SK-N-SH (cell line): ENCODE measurements around the gene COMMD8.

Experiments used
- CHD2 ChIP-seq: fragments of 150-350 bp; IDR thresholded peaks from 2 replicates; pipeline ENCODE4 v1.6.1; 2018; ENCODE audit warnings: low read length; ENCODE audit not compliant: partially characterized antibody
- CTCF ChIP-seq: fragments of 200-600 bp; sonication (generic); IDR thresholded peaks from 2 replicates; pipeline ENCODE4 v1.6.1; 2017; ENCODE audit warnings: antibody characterized with exemption, mild to moderate bottlenecking, moderate library complexity
- EP300 ChIP-seq, 2 experiments: IDR thresholded peaks; 2 replicates each; pipeline versions ENCODE4 v1.4.0 to v1.6.1; 2012; ENCODE audit warnings: borderline replicate concordance in 1 of 2, low read depth in 1 of 2, low read length in 1 of 2
- FOXJ3 ChIP-seq: sonication (generic); formaldehyde crosslinking; IDR thresholded peaks from 2 replicates; pipeline ENCODE4 v1.5.1; 2020; ENCODE audit warnings: mild to moderate bottlenecking, missing genetic modification reagents
- FOXM1 ChIP-seq: IDR thresholded peaks from 2 replicates; pipeline ENCODE4 v1.4.0; 2012; ENCODE audit warnings: low read depth, mild to moderate bottlenecking
- MXI1 ChIP-seq: IDR thresholded peaks from 2 replicates; pipeline ENCODE4 v1.6.1; 2012; ENCODE audit warnings: mild to moderate bottlenecking, low read depth, low read length, improper control_type of control experiment
- POLR2AphosphoS5 ChIP-seq: IDR thresholded peaks from 2 replicates; pipeline ENCODE4 v1.6.1; 2012; ENCODE audit warnings: low read depth, low read length
- RAD21 ChIP-seq: IDR thresholded peaks from 2 replicates; pipeline ENCODE4 v1.6.1; 2012; ENCODE audit warnings: mild to moderate bottlenecking, low read length
- REST ChIP-seq: IDR thresholded peaks from 2 replicates; pipeline ENCODE4 v1.6.1; 2012; ENCODE audit warnings: mild to moderate bottlenecking, low read depth, low read length, moderate library complexity
- SMC3 ChIP-seq: IDR thresholded peaks from 2 replicates; pipeline ENCODE4 v1.6.1; 2012; ENCODE audit warnings: low read depth, low read length, improper control_type of control experiment
- TCF12 ChIP-seq: IDR thresholded peaks from 2 replicates; pipeline ENCODE4 v1.4.0; 2012

DNA sequence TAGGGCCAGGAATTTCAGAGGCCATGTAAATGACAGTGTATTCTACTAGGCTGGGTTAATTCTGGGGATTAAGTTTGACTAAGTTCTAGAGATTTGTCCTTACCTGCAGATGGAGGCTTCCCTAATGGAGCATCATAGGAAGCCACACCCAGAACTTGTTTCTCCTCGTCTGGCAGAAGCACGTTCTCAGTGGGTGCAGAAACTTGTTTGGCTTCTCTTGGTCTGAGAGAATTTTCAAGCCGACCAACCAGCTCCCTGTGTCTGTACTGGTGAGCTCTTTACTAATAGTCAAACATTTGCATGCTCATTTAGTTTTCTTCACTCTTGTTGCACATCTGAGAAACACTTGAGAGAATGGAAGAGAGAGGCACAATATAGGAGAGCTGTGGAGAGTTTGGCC is 20.7 kb upstream of the COMMD8 start:
- TF ChIP-seq CTCF (no peak), FOXM1 (no peak), TCF12 (no peak), REST (no peak), SMC3 (no peak), POLR2AphosphoS5 (no peak), MXI1 (no peak), FOXJ3 (CRISPR knock-in tag) (no peak), CHD2 (no peak), EP300 (IDR thresholded peaks at IDR 0.05; ENCODE audit: borderline replicate concordance in 1 of 2, low read depth in 1 of 2, low read length in 1 of 2) (no peak), RAD21 (no peak)
